Measurements from ENCODE around the gene KAT7.

DNA sequence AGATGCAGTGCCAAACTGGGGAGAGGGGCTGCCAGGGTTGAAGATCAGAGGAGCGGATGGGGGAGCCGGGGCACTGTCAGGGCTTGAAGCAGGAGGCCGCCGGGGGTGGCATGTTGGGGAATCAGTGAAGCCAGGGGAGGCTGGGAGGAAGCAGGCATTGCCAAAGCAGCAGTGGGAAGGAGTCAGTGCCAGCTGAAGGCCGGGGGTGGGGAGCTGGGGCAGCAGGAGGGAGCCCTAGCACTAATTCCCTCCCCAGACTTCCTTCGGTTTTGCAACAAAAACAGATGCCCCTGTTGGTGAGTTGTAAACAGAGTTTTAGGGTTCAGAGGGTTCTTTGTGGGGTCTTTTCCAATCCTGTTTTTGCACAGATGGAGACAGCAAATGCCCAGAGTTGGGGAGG, 70.3 kb downstream of the KAT7 start:
- TF ChIP-seq POLR2A (IDR thresholded peaks at IDR 0.05), result no peak
- TF ChIP-seq, protein P1, sequence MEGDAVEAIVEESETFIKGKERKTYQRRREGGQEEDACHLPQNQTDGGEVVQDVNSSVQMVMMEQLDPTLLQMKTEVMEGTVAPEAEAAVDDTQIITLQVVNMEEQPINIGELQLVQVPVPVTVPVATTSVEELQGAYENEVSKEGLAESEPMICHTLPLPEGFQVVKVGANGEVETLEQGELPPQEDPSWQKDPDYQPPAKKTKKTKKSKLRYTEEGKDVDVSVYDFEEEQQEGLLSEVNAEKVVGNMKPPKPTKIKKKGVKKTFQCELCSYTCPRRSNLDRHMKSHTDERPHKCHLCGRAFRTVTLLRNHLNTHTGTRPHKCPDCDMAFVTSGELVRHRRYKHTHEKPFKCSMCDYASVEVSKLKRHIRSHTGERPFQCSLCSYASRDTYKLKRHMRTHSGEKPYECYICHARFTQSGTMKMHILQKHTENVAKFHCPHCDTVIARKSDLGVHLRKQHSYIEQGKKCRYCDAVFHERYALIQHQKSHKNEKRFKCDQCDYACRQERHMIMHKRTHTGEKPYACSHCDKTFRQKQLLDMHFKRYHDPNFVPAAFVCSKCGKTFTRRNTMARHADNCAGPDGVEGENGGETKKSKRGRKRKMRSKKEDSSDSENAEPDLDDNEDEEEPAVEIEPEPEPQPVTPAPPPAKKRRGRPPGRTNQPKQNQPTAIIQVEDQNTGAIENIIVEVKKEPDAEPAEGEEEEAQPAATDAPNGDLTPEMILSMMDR (IDR thresholded peaks at IDR 0.05), result no peak
- no peak for TF ChIP-seq EP300 (IDR thresholded peaks at IDR 0.05)

Data from ovary (tissue), 3 donors.